Breast epithelium (tissue), 3 donors: ENCODE data around the gene ABHD2.

Experiments used
- POLR2A ChIP-seq: fragments of 450-650 bp; IDR thresholded peaks from one replicate; pipeline ENCODE4 v1.6.1; 2016; ENCODE audit warnings: antibody characterized with exemption, mild to moderate bottlenecking, moderate library complexity
- TF ChIP-seq, protein P1 (sequence below), 3 donors: fragments of 450-650 bp; IDR thresholded peaks; one replicate each; pipeline ENCODE4 v1.5.1; 2016 to 2017; ENCODE audit warnings: antibody characterized with exemption in 3 of 3, mild to moderate bottlenecking in 3 of 3, moderate library complexity in 3 of 3

DNA sequence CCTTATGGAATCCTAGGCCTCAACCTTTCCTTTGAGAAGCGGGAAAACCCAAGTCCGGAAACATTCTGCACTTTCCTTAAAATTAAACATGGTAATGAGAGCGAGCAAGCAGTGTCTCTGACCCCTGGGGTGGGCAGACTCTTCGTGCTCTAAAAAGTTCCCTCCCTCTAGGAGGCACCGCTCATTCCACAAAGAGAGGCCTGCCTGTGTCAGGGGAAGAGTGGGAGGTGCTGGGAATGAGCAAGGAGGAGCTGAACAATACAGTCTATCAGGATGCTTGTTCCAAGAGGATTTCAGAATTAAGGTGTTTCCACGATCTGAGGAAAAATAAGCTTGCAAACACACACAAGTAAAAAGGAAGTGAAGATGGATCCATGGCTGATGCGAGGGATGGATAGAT lies 139.2 kb downstream of the ABHD2 start:
- TF ChIP-seq, protein P1, sequence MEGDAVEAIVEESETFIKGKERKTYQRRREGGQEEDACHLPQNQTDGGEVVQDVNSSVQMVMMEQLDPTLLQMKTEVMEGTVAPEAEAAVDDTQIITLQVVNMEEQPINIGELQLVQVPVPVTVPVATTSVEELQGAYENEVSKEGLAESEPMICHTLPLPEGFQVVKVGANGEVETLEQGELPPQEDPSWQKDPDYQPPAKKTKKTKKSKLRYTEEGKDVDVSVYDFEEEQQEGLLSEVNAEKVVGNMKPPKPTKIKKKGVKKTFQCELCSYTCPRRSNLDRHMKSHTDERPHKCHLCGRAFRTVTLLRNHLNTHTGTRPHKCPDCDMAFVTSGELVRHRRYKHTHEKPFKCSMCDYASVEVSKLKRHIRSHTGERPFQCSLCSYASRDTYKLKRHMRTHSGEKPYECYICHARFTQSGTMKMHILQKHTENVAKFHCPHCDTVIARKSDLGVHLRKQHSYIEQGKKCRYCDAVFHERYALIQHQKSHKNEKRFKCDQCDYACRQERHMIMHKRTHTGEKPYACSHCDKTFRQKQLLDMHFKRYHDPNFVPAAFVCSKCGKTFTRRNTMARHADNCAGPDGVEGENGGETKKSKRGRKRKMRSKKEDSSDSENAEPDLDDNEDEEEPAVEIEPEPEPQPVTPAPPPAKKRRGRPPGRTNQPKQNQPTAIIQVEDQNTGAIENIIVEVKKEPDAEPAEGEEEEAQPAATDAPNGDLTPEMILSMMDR (IDR thresholded peaks at IDR 0.05) = no peak
- TF ChIP-seq POLR2A = no peak
